HepG2 (cell line): ENCODE results near the gene COL27A1. TPM values are rescaled to one million over a fixed set of nuclear protein-coding genes. Genes with fewer than 3 reads are reported as not detected.

ENCODE experiments used
- ATAC-seq: fragments of 200-7000 bp; cut with Tn5 transposase; 3 replicates; pipeline ENCODE4 v1.9.1; 2020; ENCODE audit warnings: mild to moderate bottlenecking, moderate library complexity
- BruUV-seq: library from RNA; stranded (reverse); fragments of 400-500 nt; replicated peaks from 2 replicates; lab custom pipeline; 2021; lab: Mats Ljungman, UMichigan
- CTCF ChIA-PET: fragments of 300-600 bp; formaldehyde crosslinking; extraction: SDS; loops from one replicate; lab custom pipeline; 2021; ENCODE audit warnings: low total read pairs, inconsistent platforms, low intra/inter-chr PET ratio; lab: Yijun Ruan, JAX
- POLR2A ChIA-PET: fragments of 350-600 bp; sonication (Branson Sonifier 250); formaldehyde crosslinking; loops from one replicate; lab custom pipeline; 2020; ENCODE audit warnings: antibody characterized with exemption, inconsistent platforms; lab: Yijun Ruan, JAX
- DNase-seq: peaks from one replicate; pipeline ENCODE4 v3.0.0-alpha.2; 2015; ENCODE audit warnings: low spot score
- FAIRE-seq: peaks from 3 replicates; lab custom pipeline; 2011; peaks lifted over from hg19 to GRCh38; lab: Jason Lieb, UNC
- H2AFZ ChIP-seq: one replicate; pipeline ENCODE4 v1.6.1; 2011; ENCODE audit warnings: low read length, inconsistent platforms
- H3K27ac ChIP-seq: fragments of 300-600 bp; 3 replicates; pipeline ENCODE4 v1.8.0; 2011; ENCODE audit warnings: mixed run types, mild to moderate bottlenecking, mixed read lengths, low read length, inconsistent platforms; ENCODE audit not compliant: insufficient read depth; ENCODE audit errors: extremely low read length
- H3K27me3 ChIP-seq, 2 experiments: fragments of 200-600 bp in 1 of 2; 2 replicates in 1 of 2; 3 replicates in 1 of 2; pipeline versions ENCODE4 v1.6.0 to v1.8.0; 2011; ENCODE audit warnings: low read length in 2 of 2, mild to moderate bottlenecking in 2 of 2, moderate library complexity in 2 of 2, inconsistent platforms in 1 of 2; ENCODE audit not compliant: insufficient read depth in 2 of 2, control insufficient read depth in 1 of 2
- H3K36me3 ChIP-seq, 2 experiments: fragments of 200-600 bp in 1 of 2; replicated peaks in 1 of 2; 2 replicates in 1 of 2; 3 replicates in 1 of 2; pipeline versions ENCODE4 v1.5.1 to v1.8.0; 2011; ENCODE audit warnings: low read length in 2 of 2, inconsistent platforms in 1 of 2; ENCODE audit not compliant: insufficient read depth in 2 of 2, control insufficient read depth in 1 of 2
- H3K4me1 ChIP-seq: 2 replicates; pipeline ENCODE4 v1.5.1; 2012; ENCODE audit warnings: low read length, inconsistent platforms; ENCODE audit not compliant: insufficient read depth
- H3K4me2 ChIP-seq: 2 replicates; pipeline ENCODE4 v1.6.0; 2011; ENCODE audit warnings: low read depth, low read length, inconsistent platforms
- H3K4me3 ChIP-seq, 3 experiments: fragments of 200-600 bp in 1 of 3; sonication (generic), shearing (Covaris generic) in 1 of 3; replicated peaks in 1 of 3; 2 replicates each; pipeline ENCODE4 v1.5.1; 2011 to 2016; ENCODE audit warnings: low read length in 3 of 3, inconsistent platforms in 2 of 3, low read depth in 2 of 3, mild to moderate bottlenecking in 2 of 3, control low read depth in 1 of 3, mixed read lengths in 1 of 3; ENCODE audit not compliant: insufficient read depth in 1 of 3
- H3K79me2 ChIP-seq: one replicate; pipeline ENCODE4 v1.6.1; 2011; ENCODE audit warnings: low read length, inconsistent platforms; ENCODE audit not compliant: insufficient read depth
- H3K9ac ChIP-seq: 2 replicates; pipeline ENCODE4 v1.6.0; 2011; ENCODE audit warnings: mild to moderate bottlenecking, low read depth, low read length, inconsistent platforms; ENCODE audit not compliant: insufficient read depth
- H3K9me3 ChIP-seq: 2 replicates; pipeline ENCODE4 v1.5.1; 2012; ENCODE audit warnings: mild to moderate bottlenecking, low read length
- H4K20me1 ChIP-seq: 2 replicates; pipeline ENCODE4 v1.6.0; 2011; ENCODE audit warnings: inconsistent platforms, mild to moderate bottlenecking, low read length, moderate library complexity; ENCODE audit not compliant: insufficient read depth
- ARNT ChIP-seq: fragments of 450-650 bp; IDR thresholded peaks from 2 replicates; pipeline ENCODE4 v1.6.1; 2017
- CBX2 ChIP-seq, 2 experiments: fragments of 200-600 bp in 1 of 2; sonication (generic); formaldehyde crosslinking in 1 of 2; IDR thresholded peaks; 2 replicates each; pipeline versions ENCODE4 v1.7.0 to v1.8.1; 2018 to 2022; ENCODE audit warnings: low read depth in 2 of 2, low read length in 1 of 2, mild to moderate bottlenecking in 1 of 2, missing genetic modification reagents in 1 of 2
- CC2D1A ChIP-seq: sonication (generic); formaldehyde crosslinking; IDR thresholded peaks from 2 replicates; pipeline ENCODE4 v1.8.1; 2023; ENCODE audit warnings: mild to moderate bottlenecking, missing genetic modification reagents
- FOXO1 ChIP-seq: sonication (generic); formaldehyde crosslinking; IDR thresholded peaks from 2 replicates; pipeline ENCODE4 v1.4.0; 2020; ENCODE audit warnings: missing genetic modification reagents
- HIC2 ChIP-seq: sonication (generic); formaldehyde crosslinking; IDR thresholded peaks from 2 replicates; pipeline ENCODE4 v1.9.0; 2022; ENCODE audit warnings: low read depth, missing genetic modification reagents
- KDM3A ChIP-seq: IDR thresholded peaks from 2 replicates; pipeline ENCODE4 v1.6.1; 2018; ENCODE audit warnings: low read depth, missing compliant biosample characterization
- PBX2 ChIP-seq: IDR thresholded peaks from 2 replicates; pipeline ENCODE4 v1.6.1; 2016; ENCODE audit warnings: control low read depth
- PHF21A ChIP-seq: sonication (generic); formaldehyde crosslinking; IDR thresholded peaks from 2 replicates; pipeline ENCODE4 v1.5.0; 2020; ENCODE audit warnings: mild to moderate bottlenecking, missing genetic modification reagents
- PLRG1 ChIP-seq: fragments of 450-650 bp; conservative IDR thresholded peaks from 2 replicates; pipeline ENCODE4 v1.6.1; 2016
- POLR2G ChIP-seq: fragments of 200-400 bp; formaldehyde crosslinking; IDR thresholded peaks from 2 replicates; pipeline ENCODE4 v1.6.1; 2018; ENCODE audit warnings: mild to moderate bottlenecking, low read depth, low read length, moderate library complexity
- TEAD3 ChIP-seq: optimal IDR thresholded peaks from 2 replicates; pipeline ENCODE3; 2016; ENCODE audit warnings: borderline replicate concordance
- UBTF ChIP-seq: sonication (generic); formaldehyde crosslinking; IDR thresholded peaks from 2 replicates; pipeline ENCODE4 v1.4.0; 2020; ENCODE audit warnings: mild to moderate bottlenecking, missing genetic modification reagents
- XBP1 ChIP-seq: sonication (generic); formaldehyde crosslinking; IDR thresholded peaks from 2 replicates; pipeline ENCODE4 v1.5.0; 2020; ENCODE audit warnings: missing genetic modification reagents
- YEATS4 ChIP-seq: sonication (generic); formaldehyde crosslinking; IDR thresholded peaks from 2 replicates; pipeline ENCODE4 v1.4.0; 2020; ENCODE audit warnings: missing genetic modification reagents, borderline replicate concordance
- ZBTB2 ChIP-seq: sonication (generic); formaldehyde crosslinking; IDR thresholded peaks from 2 replicates; pipeline ENCODE4 v1.8.0; 2022; ENCODE audit warnings: low read depth, missing genetic modification reagents
- ZNF207 ChIP-seq: fragments of 450-650 bp; IDR thresholded peaks from 2 replicates; pipeline ENCODE4 v1.6.1; 2016; ENCODE audit warnings: antibody characterized with exemption, borderline replicate concordance
- ZNF431 ChIP-seq: sonication (generic); formaldehyde crosslinking; IDR thresholded peaks from 2 replicates; pipeline ENCODE4 v1.9.0; 2022; ENCODE audit warnings: missing genetic modification reagents, low read depth, mild to moderate bottlenecking, borderline replicate concordance
- ZSCAN25 ChIP-seq: sonication (generic); formaldehyde crosslinking; IDR thresholded peaks from 2 replicates; pipeline ENCODE4 v1.8.0; 2022; ENCODE audit warnings: mild to moderate bottlenecking, missing genetic modification reagents
- WGBS: methylation state at CpG from one replicate; pipeline ENCODE4 v1.1.6; 2017; ENCODE audit warnings: low lambda C conversion rate; 5-methylcytosine and 5-hydroxymethylcytosine counted together
- in situ Hi-C: cut with HindIII; loops from 2 replicates; pipeline ENCODE4 v1.10.0; 2017; ENCODE audit warnings: low pct_unique_long_range_greater_than_20kb; ENCODE audit not compliant: extremely low pct_ligation_motif_present
- intact Hi-C: fragments of 100-400 bp; cut with micrococcal nuclease; formaldehyde crosslinking; loops from one replicate; pipeline ENCODE4 v1.10.0; 2022; ENCODE audit not compliant: unreplicated experiment
- polyA plus RNA-seq, 8 experiments: library from polyadenylated mRNA; depleted of rRNA in 3 of 8; stranded (reverse) in 7 of 8; unstranded in 1 of 8; fragments of >200 nt; fragmentation: Illumina TruSeq in 4 of 8; extraction: Trizol in 4 of 8; gene quantifications; 2 replicates each; pipeline versions ENCODE4 v1.2.1 to v1.2.3, GENCODE V29; 2011 to 2016; ENCODE audit warnings: low read depth in 4 of 8, missing spikeins in 1 of 8, mixed read lengths in 1 of 8; ENCODE audit not compliant: insufficient read depth in 1 of 8
- total RNA-seq, 5 experiments: library from RNA; depleted of rRNA; stranded (reverse); fragments of >200 nt; fragmentation: Illumina TruSeq; extraction: Trizol; gene quantifications; 2 replicates each; pipeline ENCODE4 v1.2.3, GENCODE V29; 2016; ENCODE audit warnings: low read depth in 1 of 5

COL27A1 gene
- total and polyA plus RNA-seq, 2 of the 13 experiments (the other 11 are each of a cell fraction or from before 2014, with no cell fraction given), result 71.3 to 89.1 TPM

GRCh38 chr9:114302727-114303126 is 147.4 kb downstream of the COL27A1 start:
- peaks cover 40 to 90% of the 10 kb centered on the region in 2 experiments for H3K36me3 ChIP-seq
- ATAC-seq, result no peak
- in situ Hi-C loops, result no loop called here
- H2AFZ ChIP-seq, result no peak overlapping the region
- H3K4me3 ChIP-seq, result no peak overlapping the region
- FAIRE-seq, result no peak
- H3K4me1 ChIP-seq, result peaks cover 13% of the 10 kb centered on the region
- H3K79me2 ChIP-seq, result no peaks in the 10 kb centered on the region
- H4K20me1 ChIP-seq, result no peaks in the 10 kb centered on the region
- H3K9me3 ChIP-seq, result no peaks in the 10 kb centered on the region
- no peak overlapping the region for H3K9ac ChIP-seq
- POLR2A ChIA-PET, result interaction anchor here (0.7 kb wide), 1 partner anchor 195 kb away, joined by 3 read pairs; no protein-coding TSS in a partner anchor
- DNase-seq, result no peak
- CTCF ChIA-PET, result no interaction called here
- H3K4me2 ChIP-seq, result no peak overlapping the region
- WGBS, result 88% methylated on average over 4 of the region's 6 CpGs
- no peaks in the 10 kb centered on the region for H3K27me3 ChIP-seq
- BruUV-seq, result no TSS peak
- TF ChIP-seq TEAD3 (no peak), ARNT (no peak), ZBTB2 (CRISPR knock-in tag) (no peak), POLR2G (no peak), PBX2 (no peak), XBP1 (CRISPR knock-in tag) (no peak), HIC2 (no peak), KDM3A (no peak), ZNF207 (no peak), ZSCAN25 (CRISPR knock-in tag) (no peak), PLRG1 (no peak), FOXO1 (no peak), ZNF431 (no peak), YEATS4 (CRISPR knock-in tag) (no peak), CC2D1A (CRISPR knock-in tag) (no peak), UBTF (CRISPR knock-in tag) (no peak), CBX2 (IDR thresholded peaks at IDR 0.05; ENCODE audit: low read depth, low read length) (no peak), CBX2 (CRISPR knock-in tag; IDR thresholded peaks at IDR 0.05; ENCODE audit: low read depth) (no peak), PHF21A (CRISPR knock-in tag) (no peak)
- no peak overlapping the region for H3K27ac ChIP-seq
- intact Hi-C loops, result no loop called here
